ENCODE data around the gene SLC12A7.

DNA sequence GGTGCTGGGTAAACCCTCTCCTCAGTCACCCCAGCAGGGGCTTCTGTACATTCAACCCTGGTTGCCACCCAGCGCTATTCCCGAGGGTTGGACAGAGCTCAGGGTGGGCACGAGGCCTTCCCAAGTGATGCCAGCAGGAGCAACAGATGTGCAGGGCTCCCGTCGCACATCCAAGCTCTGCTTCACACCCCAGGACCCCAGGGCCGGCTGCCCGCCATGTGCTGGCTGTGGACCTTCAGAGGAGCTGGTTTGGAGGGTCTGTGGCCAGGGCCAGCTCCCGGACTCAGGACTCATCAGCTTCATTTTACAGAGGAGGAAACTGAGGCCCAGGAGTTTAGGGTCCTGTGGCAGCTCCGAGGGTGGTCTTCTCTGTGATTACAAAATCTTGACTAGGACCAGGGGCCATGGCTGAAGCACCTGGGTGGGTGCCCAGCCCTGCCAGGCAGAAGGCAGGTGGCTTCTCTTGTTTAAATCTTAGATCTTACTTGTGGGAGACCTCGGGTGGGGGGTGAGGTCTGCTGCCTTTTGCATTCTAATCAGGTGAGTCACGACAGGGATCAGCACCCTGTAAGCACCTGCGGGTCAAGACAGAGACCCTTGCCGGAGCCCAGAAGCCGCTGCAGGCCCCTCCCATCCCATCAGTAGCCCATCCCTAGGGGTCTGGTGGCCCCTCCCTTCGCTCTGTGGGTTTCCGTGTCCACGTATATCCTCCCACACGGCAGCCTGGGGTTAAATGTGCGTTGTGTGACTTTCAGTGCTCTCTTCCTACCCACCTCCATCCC is 2.1 kb upstream of the SLC12A7 start:
- TF ChIP-seq CTCF (conservative IDR thresholded peaks at IDR 0.05) (no peak), EZH2 (IDR thresholded peaks at IDR 0.05; ENCODE audit: low read depth) (no peak)

Data from PC-9 (cell line).